Measurements from ENCODE around the gene BCAS4. TPM values are rescaled to one million over a fixed set of nuclear protein-coding genes. Genes with fewer than 3 reads are reported as not detected.

BCAS4 gene
- total RNA-seq, 1 donor from 2014 or later, result 16.7 TPM

- peaks cover 14% of the 10 kb centered on the region for H3K36me3 Mint-ChIP-seq (ENCODE audit: low read depth, unreplicated experiment)
- no peak for DNase-seq (ENCODE audit: low read depth)
- H3K27ac ChIP-seq (ENCODE audit: low read depth, low read length), result no peak overlapping the region
- H3K4me1 ChIP-seq (ENCODE audit: insufficient read depth, low read length), result peaks cover 11% of the 10 kb centered on the region
- H3K9ac ChIP-seq (ENCODE audit: low read length), result no peak overlapping the region
- no peaks in the 10 kb centered on the region for H3K79me2 ChIP-seq (ENCODE audit: insufficient read depth, low read length)
- H3K4me3 ChIP-seq (ENCODE audit: insufficient read depth, low read depth, low read length), result no peak overlapping the region
- H3K4me3 Mint-ChIP-seq (ENCODE audit: unreplicated experiment), result no peak overlapping the region
- H3K9me3 ChIP-seq (ENCODE audit: insufficient read depth, low read depth, low read length), result no peaks in the 10 kb centered on the region
- H3K9me3 Mint-ChIP-seq (ENCODE audit: unreplicated experiment), result no peaks in the 10 kb centered on the region
- FAIRE-seq, result no peak
- no peak overlapping the region for H2AFZ ChIP-seq (ENCODE audit: low read depth, low read length)
- H3K27me3 Mint-ChIP-seq (ENCODE audit: low read depth, unreplicated experiment), result no peaks in the 10 kb centered on the region
- TF ChIP-seq EZH2 (IDR thresholded peaks at IDR 0.05; ENCODE audit: insufficient read depth, low read length) (no peak), CTCF (IDR thresholded peaks at IDR 0.05; ENCODE audit: insufficient read depth, low read depth, low read length) (no peak)
- no peaks in the 10 kb centered on the region for H4K20me1 ChIP-seq (ENCODE audit: insufficient read depth, low read length)
- H3K4me1 Mint-ChIP-seq (ENCODE audit: low read depth, unreplicated experiment), result peaks cover 20% of the 10 kb centered on the region
- no peak overlapping the region for H3K27ac Mint-ChIP-seq (ENCODE audit: unreplicated experiment)
- no peaks in the 10 kb centered on the region for H3K36me3 ChIP-seq (ENCODE audit: insufficient read depth, low read length)
- no peak overlapping the region for H3K4me2 ChIP-seq (ENCODE audit: low read length)
- no peaks in the 10 kb centered on the region for H3K27me3 ChIP-seq (ENCODE audit: insufficient read depth, low read length)
Measured at GRCh38 chr20:50874111-50874757, 79.4 kb downstream of the BCAS4 start.

- no peak for FAIRE-seq
- Histone ChIP-seq H3K79me2 (ENCODE audit: insufficient read depth, low read length) (no peaks in the 10 kb centered on the region), H3K9me3 (ENCODE audit: insufficient read depth, low read depth, low read length) (no peaks in the 10 kb centered on the region), H3K27ac (ENCODE audit: low read depth, low read length) (no peak overlapping the region), H2AFZ (ENCODE audit: low read depth, low read length) (no peak overlapping the region), H3K27me3 (ENCODE audit: insufficient read depth, low read length) (no peaks in the 10 kb centered on the region), H3K36me3 (ENCODE audit: insufficient read depth, low read length) (no peaks in the 10 kb centered on the region), H3K4me1 (ENCODE audit: insufficient read depth, low read length) (peaks cover 11% of the 10 kb centered on the region), H3K4me3 (ENCODE audit: insufficient read depth, low read depth, low read length) (no peak overlapping the region), H3K4me2 (ENCODE audit: low read length) (no peak overlapping the region), H3K9ac (ENCODE audit: low read length) (no peak overlapping the region), H4K20me1 (ENCODE audit: insufficient read depth, low read length) (no peaks in the 10 kb centered on the region)
- H3K4me1 Mint-ChIP-seq (ENCODE audit: low read depth, unreplicated experiment), result peaks cover 18% of the 10 kb centered on the region
- H3K27ac Mint-ChIP-seq (ENCODE audit: unreplicated experiment), result peak overlapping the region; percentile 55
- H3K4me3 Mint-ChIP-seq (ENCODE audit: unreplicated experiment), result no peak overlapping the region
- no peaks in the 10 kb centered on the region for H3K9me3 Mint-ChIP-seq (ENCODE audit: unreplicated experiment)
- H3K36me3 Mint-ChIP-seq (ENCODE audit: low read depth, unreplicated experiment), result peaks cover 18% of the 10 kb centered on the region
- no peak for DNase-seq (ENCODE audit: low read depth)
- H3K27me3 Mint-ChIP-seq (ENCODE audit: low read depth, unreplicated experiment), result no peaks in the 10 kb centered on the region
- TF ChIP-seq EZH2 (IDR thresholded peaks at IDR 0.05; ENCODE audit: insufficient read depth, low read length) (no peak), CTCF (IDR thresholded peaks at IDR 0.05; ENCODE audit: insufficient read depth, low read depth, low read length) (no peak)
Measured at GRCh38 chr20:50874758-50875665, 80.2 kb downstream of the BCAS4 start.
